ENCODE measurements around the gene MITF. TPM values are rescaled to one million over a fixed set of nuclear protein-coding genes. Genes with fewer than 3 reads are reported as not detected.

MITF gene
- total RNA-seq, 1 donor from 2014 or later = 8.7 TPM

GRCh38 chr3:69718866-69719586 is 20.2 kb upstream of the MITF start:
- TF ChIP-seq CTCF (conservative IDR thresholded peaks at IDR 0.05) = no peak
- Mint-ChIP-seq H3K27me3 (peaks cover 3% of the 10 kb centered on the region), H3K9me3 (no peaks in the 10 kb centered on the region), H3K36me3 (no peaks in the 10 kb centered on the region), H3K4me1 (ENCODE audit: unreplicated experiment) (peaks cover 10% of the 10 kb centered on the region), H3K4me3 (no peak overlapping the region), H3K27ac (no peak overlapping the region)
- DNase-seq (ENCODE audit: extremely low spot score, unreplicated experiment) = no peak

- Mint-ChIP-seq H3K4me1 (ENCODE audit: unreplicated experiment) (peaks cover 10% of the 10 kb centered on the region), H3K4me3 (no peak overlapping the region), H3K27me3 (peaks cover 3% of the 10 kb centered on the region), H3K9me3 (no peaks in the 10 kb centered on the region), H3K36me3 (no peaks in the 10 kb centered on the region), H3K27ac (no peak overlapping the region)
- TF ChIP-seq CTCF (conservative IDR thresholded peaks at IDR 0.05) = no peak
- no peak for DNase-seq (ENCODE audit: extremely low spot score, unreplicated experiment)
Measured at GRCh38 chr3:69719587-69720122, 19.6 kb upstream of the MITF start.

- H3K4me3 Mint-ChIP-seq = no peak overlapping the region
- no peak overlapping the region for H3K27ac Mint-ChIP-seq
- no peak for TF ChIP-seq CTCF (conservative IDR thresholded peaks at IDR 0.05)
- peaks cover 3% of the 10 kb centered on the region for H3K27me3 Mint-ChIP-seq
- H3K36me3 Mint-ChIP-seq = no peaks in the 10 kb centered on the region
- H3K4me1 Mint-ChIP-seq (ENCODE audit: unreplicated experiment) = peaks cover 10% of the 10 kb centered on the region
- no peaks in the 10 kb centered on the region for H3K9me3 Mint-ChIP-seq
- DNase-seq (ENCODE audit: extremely low spot score, unreplicated experiment) = no peak
Measured at GRCh38 chr3:69720824-69721223, 18.4 kb upstream of the MITF start.

- H3K4me1 Mint-ChIP-seq (ENCODE audit: unreplicated experiment) = peaks cover 10% of the 10 kb centered on the region
- H3K27ac Mint-ChIP-seq = no peak overlapping the region
- no peak for TF ChIP-seq CTCF (conservative IDR thresholded peaks at IDR 0.05)
- no peaks in the 10 kb centered on the region for H3K36me3 Mint-ChIP-seq
- DNase-seq (ENCODE audit: extremely low spot score, unreplicated experiment) = no peak
- peaks cover 3% of the 10 kb centered on the region for H3K27me3 Mint-ChIP-seq
- H3K4me3 Mint-ChIP-seq = no peak overlapping the region
- H3K9me3 Mint-ChIP-seq = no peaks in the 10 kb centered on the region
Measured at GRCh38 chr3:69723389-69723788, 15.9 kb upstream of the MITF start.

- H3K4me3 Mint-ChIP-seq = no peak overlapping the region
- H3K27ac Mint-ChIP-seq = no peak overlapping the region
- H3K9me3 Mint-ChIP-seq = no peaks in the 10 kb centered on the region
- DNase-seq (ENCODE audit: extremely low spot score, unreplicated experiment) = no peak
- peaks cover 2% of the 10 kb centered on the region for H3K4me1 Mint-ChIP-seq (ENCODE audit: unreplicated experiment)
- no peaks in the 10 kb centered on the region for H3K36me3 Mint-ChIP-seq
- no peak for TF ChIP-seq CTCF (conservative IDR thresholded peaks at IDR 0.05)
- peaks cover 3% of the 10 kb centered on the region for H3K27me3 Mint-ChIP-seq
Measured at GRCh38 chr3:69724722-69725435, 14.4 kb upstream of the MITF start.
